Spleen (tissue), 11 donors: ENCODE results near the gene FBXO3. TPM values are rescaled to one million over a fixed set of nuclear protein-coding genes. Genes with fewer than 3 reads are reported as not detected.

ENCODE experiments used
- DNase-seq: peaks from one replicate; pipeline ENCODE4 v3.0.0-alpha.2; 2020
- H3K27ac ChIP-seq, 8 donors: fragments of 200-600 bp; sonication (generic) in 7 of 8; 1 replicate in 4 of 8; 2 replicates in 4 of 8; pipeline versions ENCODE4 v1.5.0 to v1.8.0; 2016 to 2021; ENCODE audit warnings: inconsistent platforms in 4 of 8, mild to moderate bottlenecking in 4 of 8, moderate library complexity in 1 of 8
- H3K27me3 ChIP-seq, 7 donors: fragments of 200-600 bp; sonication (generic) in 6 of 7; replicated peaks in 1 of 7; 1 replicate in 4 of 7; 2 replicates in 3 of 7; pipeline versions ENCODE4 v1.5.0 to v1.8.0; 2016 to 2021; ENCODE audit warnings: inconsistent platforms in 3 of 7, mild to moderate bottlenecking in 1 of 7
- H3K36me3 ChIP-seq, 6 donors: fragments of 200-600 bp; sonication (generic) in 5 of 6; 1 replicate in 4 of 6; 2 replicates in 2 of 6; pipeline versions ENCODE4 v1.5.0 to v1.8.0; 2016 to 2021; ENCODE audit warnings: inconsistent platforms in 2 of 6
- H3K4me1 ChIP-seq, 6 donors: fragments of 200-600 bp; sonication (generic) in 5 of 6; 1 replicate in 3 of 6; 2 replicates in 3 of 6; pipeline versions ENCODE4 v1.5.0 to v1.8.0; 2016 to 2021; ENCODE audit warnings: inconsistent platforms in 3 of 6
- H3K4me3 ChIP-seq, 8 donors: fragments of 200-600 bp; sonication (generic) in 7 of 8; 1 replicate in 4 of 8; 2 replicates in 4 of 8; pipeline versions ENCODE4 v1.5.0 to v1.8.0; 2016 to 2021; ENCODE audit warnings: inconsistent platforms in 4 of 8, mild to moderate bottlenecking in 4 of 8, moderate library complexity in 2 of 8
- H3K9me3 ChIP-seq, 8 donors: fragments of 200-600 bp; sonication (generic) in 7 of 8; 1 replicate in 4 of 8; 2 replicates in 4 of 8; pipeline versions ENCODE4 v1.5.0 to v1.8.0; 2016 to 2021; ENCODE audit warnings: inconsistent platforms in 4 of 8
- POLR2A ChIP-seq, 3 donors: fragments of 450-650 bp; IDR thresholded peaks; one replicate each; pipeline ENCODE4 v1.5.1; 2017; ENCODE audit warnings: antibody characterized with exemption in 3 of 3, mild to moderate bottlenecking in 1 of 3
- POLR2AphosphoS5 ChIP-seq, 3 donors: sonication (generic); formaldehyde crosslinking; IDR thresholded peaks; one replicate each; pipeline ENCODE4 v1.5.1; 2017; ENCODE audit warnings: antibody characterized with exemption in 3 of 3
- WGBS, 5 donors: extraction: QIAGEN DNeasy Blood & Tissue Kit in 3 of 5; methylation state at CpG; one replicate each; pipeline versions ENCODE4 v1.1.5 to v1.1.7; 2013 to 2018; 5-methylcytosine and 5-hydroxymethylcytosine counted together
- intact Hi-C: fragments of 100-400 bp; cut with DNase I; formaldehyde crosslinking; loops from one replicate; pipeline ENCODE4 v1.15.0; 2023; ENCODE audit warnings: low total_unique reads
- polyA plus RNA-seq, 3 donors: library from polyadenylated mRNA; stranded (reverse); fragments of 200-250 nt; gene quantifications; one replicate each; pipeline ENCODE4 v1.2.1, GENCODE V29; 2013
- total RNA-seq, 7 donors: library from RNA; depleted of rRNA in 3 of 7; stranded (reverse); fragments of >200 nt in 3 of 7; fragmentation: NEBNext Ultra II Directional in 4 of 7; extraction: Animal tissue kit (Norgen Biotek cat#: 25700) in 4 of 7; gene quantifications; one replicate each; pipeline versions ENCODE4 v1.1.0 to v1.2.1, GENCODE V29; 2016 to 2021
- TF ChIP-seq, protein P1 (sequence below), 11 experiments: fragments of 200-600 bp in 7 of 11; fragments of 450-650 bp in 4 of 11; sonication (generic) in 4 of 11; IDR thresholded peaks in 8 of 11; conservative IDR thresholded peaks in 3 of 11; 1 replicate in 7 of 11; 2 replicates in 4 of 11; pipeline versions ENCODE4 v1.4.0 to v1.8.0; 2016 to 2021; ENCODE audit warnings: antibody characterized with exemption in 11 of 11, inconsistent platforms in 4 of 11, mild to moderate bottlenecking in 1 of 11
- donor health status: healthy with polysubstance abuse.
- donor health status: DM: no; HTN: no; CAD: no; lungs with moderate emphysema.
- donor health status: DM: no; HTN: no; CAD: no.
- donor health status: Bipolar disorder and iron deficiency.
- donor health status: healthy.
- donor health status: DM: no; HTN: no; CAD: no.
- donor health status: DM: yes; HTN: yes; CAD: no.

Gene FBXO3
- total and polyA plus RNA-seq, 10 donors = 15.6 to 58.3 (median 31.2) TPM

DNA sequence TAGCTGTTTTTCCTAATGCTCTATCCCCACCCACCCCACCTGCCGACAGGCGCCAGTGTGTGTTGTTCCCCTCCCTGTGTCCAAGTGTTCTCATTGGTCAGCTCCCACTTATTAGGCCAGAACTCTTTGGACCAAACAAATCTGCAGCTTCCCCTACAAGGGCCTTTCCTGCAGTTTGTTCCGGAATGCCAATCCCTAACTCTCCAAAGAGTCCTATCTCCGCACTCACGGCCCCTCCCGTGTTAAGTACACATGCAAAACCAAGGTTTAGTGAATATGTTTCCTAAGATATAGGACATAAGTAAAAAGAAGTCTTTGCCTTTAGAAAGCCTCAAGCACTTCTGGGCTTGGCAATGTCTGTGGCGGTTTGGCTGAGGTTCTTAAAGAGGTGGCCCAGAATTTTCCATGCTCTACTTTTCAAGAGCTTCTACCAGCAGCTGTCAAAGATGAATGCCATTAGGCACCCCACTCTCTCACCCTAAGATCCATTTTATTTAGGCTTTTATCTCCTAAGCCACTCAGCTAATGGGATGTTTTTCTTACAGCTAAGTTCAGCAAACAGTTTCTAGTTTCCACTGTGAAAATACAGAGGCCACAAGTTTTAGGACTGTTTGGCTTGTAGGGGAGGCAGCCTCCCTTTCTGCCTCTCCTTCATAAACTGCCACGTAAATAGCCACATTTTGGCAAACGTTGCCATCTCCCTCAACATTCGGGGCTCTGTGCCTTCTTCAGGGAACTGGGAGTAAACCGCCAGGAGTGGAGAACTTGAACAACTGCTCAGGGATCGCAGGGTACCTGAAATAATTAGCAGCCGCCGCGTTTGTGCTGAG is 39.7 kb downstream of the FBXO3 start:
- Histone ChIP-seq H3K27ac (peak overlapping the region; percentile 61 to 93 (median 89)), H3K36me3 (peaks cover 0 to 15% (median 0%) of the 10 kb centered on the region in 6 donors), H3K4me1 (peaks cover 15 to 73% (median 42%) of the 10 kb centered on the region in 6 donors), H3K9me3 (no peaks in the 10 kb centered on the region), H3K4me3 (peak overlapping the region; percentile 63 to 87 (median 82)), H3K27me3 (no peaks in the 10 kb centered on the region)
- intact Hi-C loops = no loop called here
- TF ChIP-seq, protein P1, sequence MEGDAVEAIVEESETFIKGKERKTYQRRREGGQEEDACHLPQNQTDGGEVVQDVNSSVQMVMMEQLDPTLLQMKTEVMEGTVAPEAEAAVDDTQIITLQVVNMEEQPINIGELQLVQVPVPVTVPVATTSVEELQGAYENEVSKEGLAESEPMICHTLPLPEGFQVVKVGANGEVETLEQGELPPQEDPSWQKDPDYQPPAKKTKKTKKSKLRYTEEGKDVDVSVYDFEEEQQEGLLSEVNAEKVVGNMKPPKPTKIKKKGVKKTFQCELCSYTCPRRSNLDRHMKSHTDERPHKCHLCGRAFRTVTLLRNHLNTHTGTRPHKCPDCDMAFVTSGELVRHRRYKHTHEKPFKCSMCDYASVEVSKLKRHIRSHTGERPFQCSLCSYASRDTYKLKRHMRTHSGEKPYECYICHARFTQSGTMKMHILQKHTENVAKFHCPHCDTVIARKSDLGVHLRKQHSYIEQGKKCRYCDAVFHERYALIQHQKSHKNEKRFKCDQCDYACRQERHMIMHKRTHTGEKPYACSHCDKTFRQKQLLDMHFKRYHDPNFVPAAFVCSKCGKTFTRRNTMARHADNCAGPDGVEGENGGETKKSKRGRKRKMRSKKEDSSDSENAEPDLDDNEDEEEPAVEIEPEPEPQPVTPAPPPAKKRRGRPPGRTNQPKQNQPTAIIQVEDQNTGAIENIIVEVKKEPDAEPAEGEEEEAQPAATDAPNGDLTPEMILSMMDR (IDR thresholded peaks at IDR 0.05 in 8 of 11, conservative IDR thresholded peaks at IDR 0.05 in 3 of 11) = no peak
- no peak for TF ChIP-seq POLR2A (IDR thresholded peaks at IDR 0.05)
- no peak for TF ChIP-seq POLR2AphosphoS5 (IDR thresholded peaks at IDR 0.05)
- DNase-seq = no peak
- 28 to 39% (median 34%) methylated on average over 15 of the region's 15 CpGs for WGBS, 5 donors

DNA sequence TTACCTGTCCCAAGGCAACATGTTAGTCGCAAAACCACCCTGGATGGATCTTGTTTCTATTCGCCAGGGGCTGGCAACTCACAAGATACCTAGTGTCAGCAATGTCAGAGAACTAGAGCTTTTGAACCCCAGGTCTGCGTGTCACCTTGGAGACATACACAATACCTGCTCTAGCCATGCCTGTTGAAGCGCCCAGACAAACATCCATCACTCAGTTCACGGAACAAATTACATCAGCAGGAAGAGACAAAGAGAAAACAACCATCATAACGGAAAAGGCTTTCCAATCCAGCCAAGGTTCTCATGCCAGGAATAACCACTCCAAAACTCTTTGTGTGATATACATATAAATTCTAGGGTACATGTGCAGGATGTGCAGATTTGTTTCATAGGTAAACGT is 40.3 kb downstream of the FBXO3 start:
- Histone ChIP-seq H3K27me3 (no peaks in the 10 kb centered on the region), H3K4me3 (peak overlapping the region in 4 of 8 donors; percentile 63 to 87 (median 82))
- intact Hi-C loops = no loop called here

DNA sequence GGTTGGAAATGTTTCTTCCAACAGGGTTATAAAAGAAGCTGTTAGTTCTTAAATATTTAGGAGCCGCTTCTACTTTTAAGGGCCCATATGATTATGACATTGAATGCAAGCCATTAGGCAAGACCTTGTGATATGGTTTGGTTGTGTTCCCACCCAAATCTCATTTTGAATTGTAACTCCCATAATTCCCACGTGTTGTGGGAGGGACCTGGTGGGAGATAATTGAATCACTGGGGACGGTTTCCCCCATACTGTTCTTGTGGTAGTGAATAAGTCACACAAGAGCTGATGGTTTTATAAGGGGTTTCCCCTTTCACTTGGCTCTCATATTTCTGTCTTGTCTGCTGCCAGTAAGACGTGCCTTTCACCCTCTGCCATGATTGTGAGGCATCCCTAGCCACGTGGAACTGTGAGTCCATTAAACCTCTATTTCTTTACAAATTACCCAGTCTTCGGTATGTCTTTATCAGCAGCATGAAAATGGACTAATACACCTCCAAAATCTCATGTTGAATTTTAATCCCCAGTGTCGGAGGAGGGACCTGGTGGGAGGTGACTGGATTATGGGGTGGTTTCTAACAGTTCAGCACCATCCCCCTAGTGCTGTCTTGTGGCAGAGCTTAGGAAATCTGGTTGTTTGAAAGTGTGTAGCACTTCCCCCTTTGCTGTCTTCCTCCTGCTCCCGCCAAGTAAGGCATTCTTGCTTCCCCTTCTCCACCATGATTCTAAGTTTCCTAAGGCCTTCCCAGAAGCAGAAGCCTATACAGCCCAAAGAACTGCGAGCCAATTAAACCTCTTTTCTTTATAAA is 42.4 kb downstream of the FBXO3 start:
- peak overlapping the region in 1 of 8 donors; percentile 15 for H3K4me3 ChIP-seq
- H3K36me3 ChIP-seq = peaks cover 0 to 16% (median 0%) of the 10 kb centered on the region in 6 donors
- no peaks in the 10 kb centered on the region for H3K27me3 ChIP-seq
- intact Hi-C loops = no loop called here
- no peak for DNase-seq
- no peak for TF ChIP-seq POLR2A (IDR thresholded peaks at IDR 0.05)
- TF ChIP-seq, protein P1 (IDR thresholded peaks at IDR 0.05 in 8 of 11, conservative IDR thresholded peaks at IDR 0.05 in 3 of 11) = no peak
- peak in 1 of 3 donors; percentile 11 for TF ChIP-seq POLR2AphosphoS5 (IDR thresholded peaks at IDR 0.05)
- no peaks in the 10 kb centered on the region for H3K9me3 ChIP-seq
- peaks cover 15 to 72% (median 42%) of the 10 kb centered on the region in 6 donors for H3K4me1 ChIP-seq
- H3K27ac ChIP-seq = peak overlapping the region in 3 of 8 donors; percentile 45 to 57 (median 47)
- 40 to 56% (median 51%) methylated on average over 9 of the region's 9 CpGs for WGBS, 5 donors

More for the DNA sequence above, 40.3 kb downstream of the FBXO3 start:
- WGBS, 5 donors = 73 to 85% (median 80%) methylated on average over 7 of the region's 7 CpGs
- H3K9me3 ChIP-seq = no peaks in the 10 kb centered on the region
- peak overlapping the region in 4 of 8 donors; percentile 89 to 93 (median 90) for H3K27ac ChIP-seq
- TF ChIP-seq, protein P1 (IDR thresholded peaks at IDR 0.05 in 8 of 11, conservative IDR thresholded peaks at IDR 0.05 in 3 of 11) = no peak
- TF ChIP-seq POLR2AphosphoS5 (IDR thresholded peaks at IDR 0.05) (no peak), POLR2A (IDR thresholded peaks at IDR 0.05) (no peak)
- DNase-seq = no peak
- peaks cover 15 to 79% (median 42%) of the 10 kb centered on the region in 6 donors for H3K4me1 ChIP-seq
- H3K36me3 ChIP-seq = peaks cover 0 to 16% (median 0%) of the 10 kb centered on the region in 6 donors
